OCI-LY7 (cell line): Measurements from ENCODE around the gene KAZN. TPM values are rescaled to one million over a fixed set of nuclear protein-coding genes. Genes with fewer than 3 reads are reported as not detected.

Experiments
- BruUV-seq: library from RNA; stranded (reverse); fragments of 400-500 nt; replicated peaks from 2 replicates; lab custom pipeline; 2021; lab: Mats Ljungman, UMichigan
- CTCF ChIA-PET: fragments of 300-600 bp; sonication (Branson Sonifier 250); formaldehyde crosslinking; loops from one replicate; lab custom pipeline; 2022; ENCODE audit warnings: antibody characterized with exemption; ENCODE audit not compliant: unreplicated experiment; lab: Charles Lee
- POLR2A ChIA-PET: fragments of 300-600 bp; sonication (Branson Sonifier 250); formaldehyde crosslinking; loops from one replicate; lab custom pipeline; 2022; ENCODE audit warnings: antibody characterized with exemption; lab: Charles Lee
- DNase-seq: peaks from one replicate; pipeline ENCODE4 v3.0.0-alpha.2; 2015; ENCODE audit warnings: low spot score
- H2AFZ ChIP-seq: fragments of 200-600 bp; sonication (generic), shearing (Covaris generic); 2 replicates; pipeline ENCODE4 v1.6.1; 2014; ENCODE audit warnings: mild to moderate bottlenecking, antibody characterized with exemption, low read length, moderate library complexity
- H3K27ac ChIP-seq: fragments of 200-600 bp; sonication (generic); 2 replicates; pipeline ENCODE4 v1.5.1; 2014; ENCODE audit warnings: mixed run types, low read depth, mild to moderate bottlenecking, moderate library complexity, low read length, inconsistent platforms; ENCODE audit not compliant: poor library complexity, severe bottlenecking
- H3K36me3 ChIP-seq: fragments of 200-600 bp; sonication (generic); 2 replicates; pipeline ENCODE4 v1.6.1; 2014; ENCODE audit warnings: mild to moderate bottlenecking, antibody characterized with exemption, low read length, moderate library complexity, mixed read lengths; ENCODE audit not compliant: insufficient read depth
- H3K4me1 ChIP-seq: fragments of 200-600 bp; sonication (generic); 2 replicates; pipeline ENCODE4 v1.5.1; 2014; ENCODE audit warnings: mild to moderate bottlenecking, low read length; ENCODE audit not compliant: insufficient read depth, poor library complexity, severe bottlenecking
- H3K4me2 ChIP-seq: fragments of 200-600 bp; sonication (generic); 2 replicates; pipeline ENCODE4 v1.6.1; 2014; ENCODE audit warnings: mild to moderate bottlenecking, low read length
- H3K4me3 ChIP-seq: fragments of 200-600 bp; sonication (generic); 2 replicates; pipeline ENCODE4 v1.5.1; 2014; ENCODE audit warnings: mild to moderate bottlenecking, low read depth, low read length; ENCODE audit not compliant: poor library complexity, severe bottlenecking
- H3K79me2 ChIP-seq: fragments of 200-600 bp; sonication (generic); 2 replicates; pipeline ENCODE4 v1.6.1; 2016; ENCODE audit warnings: low read depth, mild to moderate bottlenecking, low read length, moderate library complexity, mixed read lengths; ENCODE audit not compliant: insufficient read depth
- H3K9me2 ChIP-seq: fragments of 200-600 bp; sonication (generic); 2 replicates; pipeline ENCODE4 v1.6.1; 2016; ENCODE audit warnings: mild to moderate bottlenecking, low read length, mixed read lengths; ENCODE audit not compliant: insufficient read depth
- H3K9me3 ChIP-seq: fragments of 200-600 bp; sonication (generic); 2 replicates; pipeline ENCODE4 v1.6.1; 2014; ENCODE audit warnings: mild to moderate bottlenecking, mixed run types, low read length, mixed read lengths
- H4K20me1 ChIP-seq: fragments of 200-600 bp; sonication (generic); 2 replicates; pipeline ENCODE4 v1.6.1; 2014; ENCODE audit warnings: mild to moderate bottlenecking, antibody characterized with exemption, low read length, moderate library complexity, mixed read lengths; ENCODE audit not compliant: insufficient read depth
- EZH2phosphoT487 ChIP-seq: fragments of 200-600 bp; sonication (generic); IDR thresholded peaks from 2 replicates; pipeline ENCODE4 v1.6.1; 2018; ENCODE audit warnings: low read depth, borderline replicate concordance, mild to moderate bottlenecking, mixed run types, antibody characterized with exemption, low read length, moderate library complexity, mixed read lengths
- intact Hi-C: fragments of 100-400 bp; cut with micrococcal nuclease; formaldehyde crosslinking; loops from one replicate; pipeline ENCODE4 v1.10.0; 2022; ENCODE audit not compliant: unreplicated experiment
- total RNA-seq, 2 experiments: library from RNA; depleted of rRNA in 1 of 2; stranded (reverse); fragments of >200 nt in 1 of 2; shearing (Covaris generic) in 1 of 2; gene quantifications; 2 replicates each; pipeline ENCODE4 v1.2.3, GENCODE V29; 2014 to 2022
- TF ChIP-seq, protein P1 (sequence below): fragments of 200-600 bp; sonication (generic); conservative IDR thresholded peaks from 2 replicates; pipeline ENCODE4 v1.5.1; 2014; ENCODE audit warnings: mild to moderate bottlenecking, antibody characterized with exemption, low read length, moderate library complexity, mixed read lengths

Gene KAZN
- total RNA-seq, 2 experiments from 2014 or later, result 0.40 to 2.4 TPM

DNA sequence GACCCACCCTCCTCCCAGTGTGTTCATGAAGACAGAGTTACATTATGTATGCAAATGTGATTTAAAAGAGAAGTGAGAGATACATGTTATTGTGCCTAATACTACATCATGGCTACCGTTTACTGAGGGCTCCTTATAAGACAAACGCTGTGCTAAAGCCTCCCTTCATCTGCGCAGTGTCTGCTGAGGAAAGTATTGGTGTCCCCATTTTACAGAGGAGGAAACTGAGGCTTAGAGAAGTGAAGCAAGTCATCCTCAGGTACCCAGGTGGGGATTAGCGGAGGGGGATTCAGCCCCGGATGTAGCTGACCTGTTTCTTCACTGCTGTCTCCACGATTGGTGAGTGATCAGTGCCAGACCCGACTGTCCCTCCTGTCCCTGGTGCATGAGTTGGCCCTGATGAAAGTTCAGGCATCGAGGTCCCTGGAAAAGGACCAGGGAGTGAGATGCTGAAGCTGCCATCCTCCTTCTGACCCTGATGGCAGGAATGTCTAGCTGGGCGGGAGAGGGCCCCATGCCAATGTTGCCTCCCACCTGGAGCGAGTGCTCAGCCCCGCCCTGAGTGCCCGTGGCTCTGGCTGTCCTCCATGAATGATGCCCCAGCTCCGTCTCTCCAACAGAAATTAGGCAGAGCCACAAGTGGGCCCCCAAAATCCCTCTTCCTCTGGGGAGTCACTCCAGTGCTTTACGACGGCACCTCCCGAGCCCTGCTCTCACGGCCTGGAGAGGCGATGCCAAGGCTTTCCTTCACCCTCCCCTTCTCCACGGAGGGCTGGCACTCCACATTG is 204.7 kb downstream of the KAZN start:
- Histone ChIP-seq H3K4me2 (no peak overlapping the region), H3K27ac (no peak overlapping the region), H3K79me2 (no peaks in the 10 kb centered on the region), H3K4me3 (no peak overlapping the region), H3K9me3 (peaks cover 12% of the 10 kb centered on the region), H3K9me2 (no peaks in the 10 kb centered on the region), H3K4me1 (no peaks in the 10 kb centered on the region), H2AFZ (no peak overlapping the region), H4K20me1 (no peaks in the 10 kb centered on the region), H3K36me3 (no peaks in the 10 kb centered on the region)
- no peak for DNase-seq
- TF ChIP-seq, protein P1, sequence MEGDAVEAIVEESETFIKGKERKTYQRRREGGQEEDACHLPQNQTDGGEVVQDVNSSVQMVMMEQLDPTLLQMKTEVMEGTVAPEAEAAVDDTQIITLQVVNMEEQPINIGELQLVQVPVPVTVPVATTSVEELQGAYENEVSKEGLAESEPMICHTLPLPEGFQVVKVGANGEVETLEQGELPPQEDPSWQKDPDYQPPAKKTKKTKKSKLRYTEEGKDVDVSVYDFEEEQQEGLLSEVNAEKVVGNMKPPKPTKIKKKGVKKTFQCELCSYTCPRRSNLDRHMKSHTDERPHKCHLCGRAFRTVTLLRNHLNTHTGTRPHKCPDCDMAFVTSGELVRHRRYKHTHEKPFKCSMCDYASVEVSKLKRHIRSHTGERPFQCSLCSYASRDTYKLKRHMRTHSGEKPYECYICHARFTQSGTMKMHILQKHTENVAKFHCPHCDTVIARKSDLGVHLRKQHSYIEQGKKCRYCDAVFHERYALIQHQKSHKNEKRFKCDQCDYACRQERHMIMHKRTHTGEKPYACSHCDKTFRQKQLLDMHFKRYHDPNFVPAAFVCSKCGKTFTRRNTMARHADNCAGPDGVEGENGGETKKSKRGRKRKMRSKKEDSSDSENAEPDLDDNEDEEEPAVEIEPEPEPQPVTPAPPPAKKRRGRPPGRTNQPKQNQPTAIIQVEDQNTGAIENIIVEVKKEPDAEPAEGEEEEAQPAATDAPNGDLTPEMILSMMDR, result no peak
- TF ChIP-seq EZH2phosphoT487, result no peak
- intact Hi-C loops, result no loop called here
- POLR2A ChIA-PET, result no interaction called here
- CTCF ChIA-PET, result no interaction called here
- BruUV-seq, result no TSS peak

DNA sequence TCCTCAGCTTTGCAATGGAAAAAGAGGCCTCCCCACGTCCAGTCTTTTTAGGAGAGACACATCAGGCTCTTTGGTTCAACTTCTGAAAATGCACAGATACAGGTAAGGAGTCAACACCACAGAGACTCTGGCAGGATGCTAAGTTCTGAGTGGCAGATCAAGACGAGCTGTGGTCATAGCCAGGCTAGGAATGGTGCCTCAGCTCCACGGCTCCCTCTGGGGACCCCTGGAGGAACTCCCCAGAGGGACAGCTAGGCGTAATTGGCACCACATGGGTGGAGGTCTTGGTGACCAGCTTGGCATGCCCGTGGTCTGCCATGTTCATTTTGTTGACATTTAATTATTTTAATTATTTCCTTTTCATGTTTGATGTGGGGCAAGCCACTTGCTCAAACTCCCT is 206.1 kb downstream of the KAZN start:
- ChIA-PET POLR2A (no interaction called here), CTCF (no interaction called here)
- H3K36me3 ChIP-seq, result no peaks in the 10 kb centered on the region
- no peak overlapping the region for H3K4me3 ChIP-seq
- no peak overlapping the region for H3K27ac ChIP-seq
- H3K9me2 ChIP-seq, result no peaks in the 10 kb centered on the region
- H4K20me1 ChIP-seq, result no peaks in the 10 kb centered on the region
- intact Hi-C loops, result loop anchor here (1.0 kb wide), 1 partner anchor 198 kb away; no protein-coding TSS in a partner anchor
- peaks cover 19% of the 10 kb centered on the region for H3K9me3 ChIP-seq
- peak; percentile 57 for DNase-seq
- H2AFZ ChIP-seq, result no peak overlapping the region
- H3K4me1 ChIP-seq, result peaks cover 11% of the 10 kb centered on the region
- BruUV-seq, result no TSS peak
- TF ChIP-seq, protein P1, result peak; percentile 66
- no peak for TF ChIP-seq EZH2phosphoT487
- H3K79me2 ChIP-seq, result no peaks in the 10 kb centered on the region
- H3K4me2 ChIP-seq, result no peak overlapping the region

DNA sequence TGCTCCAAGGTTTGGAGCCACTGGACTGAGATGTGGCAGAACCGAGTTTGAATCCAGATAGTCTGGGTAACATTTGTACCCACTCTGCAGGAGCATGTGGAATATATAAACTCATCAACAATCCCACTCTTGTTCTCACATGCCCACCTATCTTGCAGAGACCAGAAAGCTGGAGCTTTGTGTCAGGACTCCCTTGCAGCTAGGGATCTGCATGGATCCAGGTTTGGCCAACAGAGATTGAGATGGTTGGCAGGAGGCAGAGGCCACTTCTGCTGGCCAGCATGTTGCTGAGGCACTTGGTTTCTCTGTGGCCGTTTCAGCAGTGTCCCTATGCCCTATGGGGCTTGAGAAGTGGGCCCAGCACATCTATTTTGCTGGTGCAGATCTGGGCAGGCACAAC is 208.3 kb downstream of the KAZN start:
- no peaks in the 10 kb centered on the region for H3K9me2 ChIP-seq
- BruUV-seq, result no TSS peak
- H4K20me1 ChIP-seq, result no peaks in the 10 kb centered on the region
- no peak for DNase-seq
- H3K4me2 ChIP-seq, result no peak overlapping the region
- ChIA-PET POLR2A (no interaction called here), CTCF (no interaction called here)
- intact Hi-C loops, result no loop called here
- H3K9me3 ChIP-seq, result peaks cover 19% of the 10 kb centered on the region
- no peak overlapping the region for H2AFZ ChIP-seq
- H3K27ac ChIP-seq, result no peak overlapping the region
- H3K4me1 ChIP-seq, result peaks cover 21% of the 10 kb centered on the region
- TF ChIP-seq EZH2phosphoT487, result no peak
- TF ChIP-seq, protein P1, result no peak
- no peaks in the 10 kb centered on the region for H3K36me3 ChIP-seq
- no peak overlapping the region for H3K4me3 ChIP-seq
- no peaks in the 10 kb centered on the region for H3K79me2 ChIP-seq
